ENCODE measurements around the gene NHLRC4.

The NHLRC4 gene

GRCh38 chr16:554640-555365 lies 12.0 kb upstream of the NHLRC4 start:
- no peak for DNase-seq

DNA sequence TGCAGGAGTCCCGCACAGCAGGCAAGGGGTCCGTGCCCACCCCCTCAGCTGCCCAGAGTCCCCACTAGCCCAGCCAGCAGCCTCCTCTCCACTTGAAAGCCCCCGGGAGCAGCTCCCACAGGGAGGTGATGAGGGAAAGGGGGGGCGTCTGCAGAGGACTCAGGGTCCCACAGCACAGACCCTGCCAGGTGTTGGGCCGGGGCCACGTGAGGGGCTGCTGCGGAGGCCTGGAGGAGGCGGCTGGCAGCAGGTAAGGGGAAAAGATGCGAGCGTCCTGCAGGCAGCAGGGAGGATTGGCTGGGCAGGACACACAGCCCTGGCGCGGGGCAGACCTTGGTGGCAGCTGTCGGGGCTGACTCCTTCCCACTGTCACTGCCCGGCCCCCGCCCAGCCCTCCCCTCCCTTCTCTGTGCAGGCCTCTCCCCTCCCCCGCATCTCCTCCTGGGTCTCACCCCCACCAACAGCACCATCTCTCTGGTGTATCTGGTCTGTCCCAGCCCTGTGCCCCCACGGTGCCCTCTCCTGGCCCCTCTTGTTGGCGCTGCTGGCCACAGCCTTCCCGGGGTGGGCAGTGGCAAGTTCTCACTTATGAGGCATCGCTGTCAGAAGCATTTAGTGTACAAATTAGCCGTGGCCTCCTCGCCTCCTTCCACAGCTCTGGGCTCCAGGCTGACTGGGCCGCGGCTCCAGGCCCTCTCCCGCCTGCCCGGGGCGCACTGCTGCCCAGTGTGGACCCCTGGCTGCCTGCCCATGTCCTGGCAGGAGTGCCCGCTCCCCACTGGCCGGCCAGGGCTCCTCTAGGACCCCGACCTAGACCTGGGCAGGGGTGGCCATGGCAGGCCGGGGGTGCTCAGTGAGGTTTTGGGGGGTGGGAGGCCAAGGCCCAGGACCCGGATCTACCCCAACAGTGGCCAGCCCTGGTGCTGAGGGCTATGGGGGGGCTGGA lies 11.0 kb upstream of the NHLRC4 start:
- no peak for DNase-seq

- DNase-seq, result no peak
These were observed 10.2 kb upstream of the NHLRC4 start for GRCh38 chr16:556474-557173.

GRCh38 chr16:557463-558297 lies 9.1 kb upstream of the NHLRC4 start:
- DNase-seq, result no peak

DNA sequence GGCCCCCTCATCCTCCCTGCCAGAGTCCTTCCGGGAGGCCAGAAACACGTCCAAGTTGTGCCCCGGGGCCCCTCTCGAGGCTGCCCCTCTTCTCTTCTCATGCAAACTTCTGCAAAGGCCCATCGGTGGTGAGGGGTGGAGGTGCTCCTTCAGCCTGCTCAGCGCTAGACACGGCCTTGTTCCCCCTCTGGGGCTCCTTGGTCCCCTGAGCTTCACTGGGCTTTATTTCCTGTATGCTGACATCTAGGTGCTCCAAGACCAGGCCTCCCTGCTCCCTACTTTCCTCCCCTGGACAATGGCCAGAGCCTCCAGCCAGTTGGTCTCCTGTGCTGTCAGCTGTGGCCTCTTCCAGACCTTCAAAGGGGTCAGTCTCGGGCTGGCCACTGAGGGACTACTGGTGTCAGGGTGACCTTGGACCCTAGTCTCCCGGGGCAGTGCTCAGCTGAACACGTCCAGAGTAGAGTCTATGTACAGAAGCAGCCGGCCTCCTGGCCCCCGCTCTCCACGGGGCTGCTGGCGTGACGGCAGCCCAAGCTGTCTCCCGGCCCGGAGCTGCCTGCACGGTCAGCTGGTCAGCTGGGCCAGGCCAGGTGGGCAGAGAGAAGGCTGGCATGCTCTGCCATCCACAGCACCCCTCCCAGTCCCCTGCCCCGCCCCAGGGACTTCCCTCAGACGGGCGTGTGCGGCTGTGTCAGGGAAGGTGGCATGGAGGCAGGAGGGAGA lies 8.3 kb upstream of the NHLRC4 start:
- no peak for DNase-seq

DNA sequence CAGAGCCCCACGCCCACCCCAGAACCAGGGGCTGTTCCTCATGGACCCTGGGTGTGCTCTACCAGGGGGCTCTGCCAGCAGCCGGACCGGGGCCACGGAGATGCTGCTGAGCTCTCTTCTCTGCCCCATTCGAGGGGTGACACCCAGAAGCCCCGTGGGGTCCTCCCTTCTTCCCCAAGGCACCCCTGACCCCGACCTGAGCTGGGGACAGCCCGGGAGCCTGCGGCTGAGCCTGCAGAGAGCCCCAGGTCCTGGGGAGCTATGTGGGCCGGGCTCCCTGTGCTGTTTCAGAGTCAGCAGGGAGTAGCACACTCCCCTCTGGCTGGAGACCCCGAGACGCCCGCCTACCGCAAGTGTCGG lies 7.8 kb upstream of the NHLRC4 start:
- DNase-seq, result no peak

DNA sequence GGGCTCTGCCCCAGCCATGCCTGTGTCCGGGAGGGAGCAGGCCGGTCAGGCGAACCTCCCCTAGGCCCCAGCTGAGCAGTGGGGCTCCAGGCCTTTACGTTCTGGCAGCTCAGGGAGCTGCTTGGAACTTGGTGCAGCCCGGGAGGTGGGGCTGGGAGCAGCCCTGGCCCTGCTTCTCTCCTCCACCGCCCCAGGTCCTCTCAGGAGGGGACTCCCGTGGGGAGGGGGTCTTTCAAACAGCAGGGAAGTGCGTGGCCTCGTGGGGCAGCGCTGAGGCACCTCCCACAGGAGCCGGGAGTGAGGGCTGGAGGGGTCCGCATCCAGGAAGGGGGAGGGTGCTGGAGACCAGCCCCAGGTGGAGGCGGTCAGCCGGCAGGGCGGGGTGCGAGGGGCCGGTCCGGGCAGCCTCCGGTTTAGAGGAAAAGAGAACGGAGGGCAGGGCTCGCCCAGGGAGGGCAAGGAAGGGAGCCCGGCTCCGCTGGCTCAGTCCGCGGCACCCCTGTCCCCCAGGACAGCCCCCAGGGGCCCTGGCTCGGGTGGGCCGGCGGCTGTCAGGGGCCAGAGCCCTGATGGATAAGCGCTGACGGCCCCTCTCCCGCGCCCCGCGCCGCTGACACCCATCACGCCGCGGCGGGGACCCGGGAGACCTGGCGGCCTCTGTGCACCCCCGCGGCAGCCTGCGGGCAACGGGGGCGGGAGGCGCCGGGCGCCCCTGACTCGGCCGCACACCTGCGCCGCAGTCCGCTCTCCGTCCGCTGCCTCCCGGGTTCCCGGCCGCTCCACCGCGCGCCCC lies 7.2 kb upstream of the NHLRC4 start:
- DNase-seq, result peak; percentile 26

GRCh38 chr16:560204-560700 lies 6.6 kb upstream of the NHLRC4 start, which contains the start of gene PRR35:
Gene PRR35 (plus strand): TSS chr16:560394. CDS start chr16:563295, 2,901 bp downstream.
- peak; percentile 46 for DNase-seq

GRCh38 chr16:560701-561412 lies 5.9 kb upstream of the NHLRC4 start:
- DNase-seq, result peak; percentile 30

DNA sequence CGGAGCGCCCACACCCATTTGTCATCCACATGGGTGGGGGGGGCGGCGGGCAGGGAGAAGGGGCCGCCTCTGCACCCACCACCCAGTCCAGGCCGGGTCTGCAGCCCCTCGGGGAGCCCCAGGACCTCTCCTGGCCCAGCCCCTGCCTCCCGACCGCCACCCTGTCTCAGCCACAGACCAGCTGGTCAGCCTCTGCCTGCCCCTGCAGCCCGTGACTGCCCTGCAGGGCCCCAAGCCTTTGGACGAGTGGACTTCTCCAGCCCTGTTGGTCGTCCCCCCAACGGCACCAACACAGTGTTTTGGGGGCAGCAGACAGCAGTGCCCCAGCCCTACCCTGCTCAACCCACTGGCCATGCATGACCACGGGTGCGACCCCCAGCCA lies 5.4 kb upstream of the NHLRC4 start:
- DNase-seq, result no peak

GRCh38 chr16:561957-562938 lies 4.6 kb upstream of the NHLRC4 start:
- peak; percentile 60 for DNase-seq

DNA sequence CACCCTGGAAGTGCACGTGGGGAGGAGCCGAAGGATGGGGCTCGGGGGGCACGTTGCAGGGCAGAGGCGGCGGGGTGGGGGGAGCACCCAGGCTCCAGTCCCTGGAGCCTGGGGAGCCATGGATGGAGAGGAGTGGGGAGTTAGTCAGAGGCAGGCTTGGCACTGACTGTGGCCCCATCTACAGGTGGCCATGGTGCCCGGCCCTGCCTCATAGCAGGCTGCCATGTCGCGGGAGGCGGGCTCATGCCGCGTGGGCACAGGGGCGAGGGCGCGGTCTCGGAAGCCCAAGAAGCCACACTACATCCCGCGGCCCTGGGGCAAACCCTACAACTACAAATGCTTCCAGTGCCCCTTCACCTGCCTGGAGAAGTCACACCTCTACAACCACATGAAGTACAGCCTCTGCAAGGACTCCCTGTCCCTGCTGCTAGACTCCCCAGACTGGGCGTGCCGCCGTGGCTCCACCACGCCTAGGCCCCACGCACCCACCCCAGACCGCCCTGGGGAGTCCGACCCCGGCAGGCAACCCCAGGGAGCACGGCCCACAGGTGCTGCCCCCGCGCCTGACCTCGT lies 3.6 kb upstream of the NHLRC4 start:
- peak; percentile 18 for DNase-seq

DNA sequence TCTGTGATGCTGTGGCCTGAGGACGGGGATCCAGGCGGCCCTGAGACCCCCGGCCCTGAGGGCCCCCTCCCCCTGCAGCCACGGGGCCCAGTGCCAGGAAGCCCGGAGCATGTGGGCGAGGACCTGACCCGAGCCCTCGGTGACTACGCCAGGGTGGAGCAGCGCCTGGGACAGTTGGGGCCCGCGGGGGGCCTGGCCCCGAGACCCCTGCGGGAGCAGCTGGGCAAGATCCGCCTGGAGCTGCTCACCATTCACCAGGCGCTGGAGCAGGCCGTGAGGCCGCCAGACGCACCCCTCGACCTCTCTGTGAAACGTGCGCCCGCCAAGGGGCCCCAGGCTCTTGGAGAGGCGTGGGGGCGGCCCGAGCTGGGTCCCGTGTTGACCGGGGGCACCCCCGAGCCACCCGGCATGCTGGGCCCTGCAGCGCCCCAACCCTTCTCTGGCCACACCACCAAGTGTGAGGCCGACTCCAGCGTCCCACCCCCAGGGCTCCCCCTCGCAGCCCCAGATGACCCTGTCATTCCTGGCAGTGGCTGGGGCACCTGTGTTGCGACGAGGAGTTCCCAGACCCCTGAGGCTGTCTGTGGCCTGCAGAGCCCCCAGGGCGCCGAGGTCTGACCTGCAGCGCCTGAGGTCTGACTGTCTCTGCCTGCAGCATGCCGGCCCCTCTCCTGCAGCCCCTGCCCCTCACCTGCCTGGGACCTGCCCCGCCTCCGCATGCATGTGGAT lies 2.0 kb upstream of the NHLRC4 start:
- DNase-seq, result no peak

DNA sequence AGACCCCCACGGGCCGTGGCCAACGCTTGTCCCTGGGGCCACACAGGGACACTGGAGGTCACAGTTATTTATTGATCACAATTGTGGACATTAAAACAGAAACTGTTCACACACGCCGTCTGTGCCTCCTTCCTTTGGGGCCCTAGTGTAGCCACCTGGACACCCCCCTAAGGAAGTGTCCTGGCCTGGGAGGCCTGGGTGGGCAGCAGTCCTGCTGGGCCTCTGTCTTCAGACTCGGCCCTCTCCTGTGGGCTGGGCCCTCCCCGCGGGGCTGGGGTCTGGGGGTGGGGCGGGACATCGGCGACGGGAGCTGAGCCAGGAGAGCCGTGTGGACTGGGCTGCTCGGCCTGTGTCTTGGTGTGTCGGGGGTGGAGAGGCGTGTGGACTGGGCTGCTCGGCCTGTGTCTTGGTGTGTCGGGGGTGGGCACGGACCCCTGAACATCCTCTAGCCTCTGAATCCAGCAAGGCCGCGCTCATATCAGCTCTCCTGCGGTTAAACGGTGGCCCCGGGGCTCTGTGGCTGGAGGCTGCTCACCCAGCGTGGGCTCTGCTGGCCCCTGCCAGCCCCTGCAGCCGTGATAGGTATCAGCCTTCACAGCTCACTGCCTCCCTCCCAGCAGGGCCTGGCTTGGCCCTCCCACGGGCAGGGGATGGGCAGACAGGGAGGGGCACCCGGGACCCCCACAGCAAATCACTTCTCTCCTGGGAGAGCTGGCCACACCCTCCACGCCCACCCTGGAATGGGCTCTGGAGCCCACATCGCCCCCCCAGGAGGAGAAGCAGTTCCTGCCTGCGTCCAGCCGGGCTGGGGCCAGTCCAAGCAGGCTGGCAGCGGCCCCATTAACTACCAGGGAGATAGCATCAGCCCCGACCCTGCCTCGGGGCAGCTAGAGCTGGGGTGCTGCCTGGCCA lies 1.1 kb upstream of the NHLRC4 start:
- DNase-seq, result peak; percentile 46

GRCh38 chr16:567373-568256 lies 810 bp downstream of the NHLRC4 start:
- DNase-seq, result no peak
